ENCODE results near the gene AGRN. TPM values are rescaled to one million over a fixed set of nuclear protein-coding genes. Genes with fewer than 3 reads are reported as not detected.
"Not testable (repeated sequence)": the region's sequence is repeated elsewhere in the genome, so short reads cannot be mapped to it uniquely, and the experiment has no call there.

AGRN gene
- total RNA-seq, 1 donor from 2014 or later = 227 TPM

GRCh38 chr1:1000357-1001056 lies 19.4 kb upstream of the AGRN start:
- DNase-seq (ENCODE audit: low spot score) = peak; percentile 86

- peak; percentile 55 for DNase-seq (ENCODE audit: low spot score)
Measured at GRCh38 chr1:1001057-1001783, 18.7 kb upstream of the AGRN start.

- DNase-seq (ENCODE audit: low spot score) = peak; percentile 44
Measured at GRCh38 chr1:1003618-1004419, 16.1 kb upstream of the AGRN start.

- DNase-seq (ENCODE audit: low spot score) = no peak
Measured at GRCh38 chr1:1004420-1004779, 15.5 kb upstream of the AGRN start.

- DNase-seq (ENCODE audit: low spot score) = peak; percentile 44
Measured at GRCh38 chr1:1004780-1005697, 14.9 kb upstream of the AGRN start.

GRCh38 chr1:1005774-1006304 lies 14.1 kb upstream of the AGRN start:
- DNase-seq (ENCODE audit: low spot score) = peak; percentile 43

- DNase-seq (ENCODE audit: low spot score) = peak; percentile 46
Measured at GRCh38 chr1:1006305-1007159, 13.4 kb upstream of the AGRN start.

- not testable (repeated sequence) for DNase-seq (ENCODE audit: low spot score)
Measured at GRCh38 chr1:1010131-1010530, 9.8 kb upstream of the AGRN start.

- DNase-seq (ENCODE audit: low spot score) = no peak
Measured at GRCh38 chr1:1011396-1011949, 8.4 kb upstream of the AGRN start.

GRCh38 chr1:1012736-1013104 lies 7.2 kb upstream of the AGRN start:
- not testable (repeated sequence) for DNase-seq (ENCODE audit: low spot score)

- peak; percentile 93 for DNase-seq (ENCODE audit: low spot score)
Measured at GRCh38 chr1:1013105-1013921, 6.6 kb upstream of the AGRN start, which contains the start of gene ISG15. Gene ISG15 (plus strand): TSS chr1:1013497. CDS start chr1:1013574, 77 bp downstream.

GRCh38 chr1:1013922-1014648 lies 5.8 kb upstream of the AGRN start:
- no peak for DNase-seq (ENCODE audit: low spot score)

GRCh38 chr1:1014799-1015681 lies 4.9 kb upstream of the AGRN start:
- DNase-seq (ENCODE audit: low spot score) = no peak

GRCh38 chr1:1017397-1018320 lies 2.3 kb upstream of the AGRN start:
- DNase-seq (ENCODE audit: low spot score) = not testable (repeated sequence)

GRCh38 chr1:1018321-1018685 lies 1.6 kb upstream of the AGRN start:
- DNase-seq (ENCODE audit: low spot score) = not testable (repeated sequence)

All from ureter (tissue), 1 donor.